Memory B cell (primary cell): ENCODE results near the gene SCN2B.

ENCODE experiments used
- ATAC-seq: fragments of 150-1000 bp; cut with Tn5 transposase; 2 replicates; pipeline ENCODE4 v1.10.0; 2021; ENCODE audit warnings: low read depth, mild to moderate bottlenecking, moderate library complexity
- DNase-seq, 2 donors: peaks; one replicate each; pipeline ENCODE4 v3.0.0; 2022; ENCODE audit warnings: low spot score in 2 of 2
- H3K27ac Mint-ChIP-seq: one replicate; pipeline ENCODE4 v1.8.0; 2022; ENCODE audit warnings: mild to moderate bottlenecking, moderate library complexity, mixed read lengths
- H3K27me3 Mint-ChIP-seq: one replicate; pipeline ENCODE4 v1.8.0; 2022; ENCODE audit warnings: mixed read lengths
- H3K36me3 Mint-ChIP-seq: one replicate; pipeline ENCODE4 v1.8.0; 2022; ENCODE audit warnings: mild to moderate bottlenecking, mixed read lengths
- H3K4me1 Mint-ChIP-seq: one replicate; pipeline ENCODE4 v1.8.0; 2022; ENCODE audit warnings: mixed read lengths
- H3K4me3 Mint-ChIP-seq: one replicate; pipeline ENCODE4 v1.8.0; 2022; ENCODE audit warnings: mild to moderate bottlenecking, moderate library complexity, mixed read lengths
- H3K9me3 Mint-ChIP-seq: one replicate; pipeline ENCODE4 v1.8.0; 2022; ENCODE audit warnings: mixed read lengths

Gene SCN2B

DNA sequence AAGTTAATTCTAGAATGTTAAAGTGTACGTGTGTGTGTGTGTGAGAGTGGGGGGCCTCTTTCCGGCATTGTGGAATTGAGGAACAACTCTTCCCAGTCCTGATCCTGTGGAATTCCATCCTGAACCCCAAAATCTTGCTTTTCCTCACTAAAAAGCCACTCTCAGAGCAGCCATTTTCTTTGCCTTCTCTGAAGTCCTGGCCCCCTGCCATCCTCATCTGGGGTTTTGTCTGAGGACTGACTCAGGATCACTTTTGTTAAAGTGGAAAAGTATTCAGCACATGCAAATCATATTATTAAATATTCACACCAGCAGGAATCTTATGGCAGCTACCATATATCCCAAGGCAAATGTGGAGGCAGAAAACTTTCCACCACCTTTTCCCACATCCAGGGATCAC is 27.6 kb downstream of the SCN2B start:
- H3K36me3 Mint-ChIP-seq, result no peaks in the 10 kb centered on the region
- H3K27ac Mint-ChIP-seq, result no peak overlapping the region
- no peak overlapping the region for H3K4me3 Mint-ChIP-seq
- H3K4me1 Mint-ChIP-seq, result peaks cover 5% of the 10 kb centered on the region
- no peaks in the 10 kb centered on the region for H3K9me3 Mint-ChIP-seq
- no peak for ATAC-seq
- DNase-seq, result no peak
- H3K27me3 Mint-ChIP-seq, result peaks cover 21% of the 10 kb centered on the region

DNA sequence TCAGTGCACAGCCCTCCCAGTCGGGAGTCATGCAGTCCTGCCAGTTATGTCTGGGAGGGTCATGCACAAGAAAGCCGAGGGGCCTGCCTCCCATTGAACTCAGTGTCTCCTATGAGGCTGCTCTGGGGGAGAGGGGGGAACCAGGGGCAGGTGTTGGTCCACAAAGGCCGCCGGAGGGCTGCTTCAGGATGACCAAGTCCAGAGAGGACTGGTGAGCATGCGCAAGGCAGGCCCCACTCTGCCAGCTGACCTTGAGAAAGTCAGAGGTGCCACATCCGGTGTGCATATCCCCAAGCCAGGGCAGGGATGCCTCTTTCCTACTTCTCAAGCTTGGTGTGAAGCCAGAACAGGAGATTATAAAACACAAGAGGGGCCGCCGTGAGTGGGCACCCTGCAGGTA is 28.2 kb downstream of the SCN2B start:
- no peaks in the 10 kb centered on the region for H3K9me3 Mint-ChIP-seq
- H3K27ac Mint-ChIP-seq, result no peak overlapping the region
- ATAC-seq (no peak), DNase-seq (no peak)
- no peak overlapping the region for H3K4me3 Mint-ChIP-seq
- no peaks in the 10 kb centered on the region for H3K4me1 Mint-ChIP-seq
- H3K36me3 Mint-ChIP-seq, result no peaks in the 10 kb centered on the region
- H3K27me3 Mint-ChIP-seq, result peaks cover 19% of the 10 kb centered on the region

DNA sequence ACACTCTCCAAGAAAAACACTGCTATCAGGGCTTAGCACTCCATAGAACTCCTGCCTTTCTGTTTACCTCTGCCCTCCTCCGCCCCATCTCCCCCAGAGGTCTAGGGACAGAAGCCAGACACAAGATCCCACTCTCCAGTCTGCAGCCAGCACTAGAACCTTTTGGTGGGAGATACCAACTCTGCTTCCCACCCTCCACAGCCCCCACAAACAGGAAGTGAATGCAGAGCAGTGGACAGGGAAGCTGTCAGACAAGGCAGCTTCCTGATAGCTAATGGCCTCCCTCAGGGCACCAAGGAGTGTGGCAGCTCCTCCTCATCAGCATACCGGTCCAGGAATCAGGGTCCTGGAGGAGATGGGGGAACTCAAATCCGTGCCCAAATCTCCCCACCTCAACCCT is 28.9 kb downstream of the SCN2B start:
- Mint-ChIP-seq H3K36me3 (no peaks in the 10 kb centered on the region), H3K4me1 (no peaks in the 10 kb centered on the region), H3K4me3 (no peak overlapping the region), H3K27ac (no peak overlapping the region), H3K9me3 (no peaks in the 10 kb centered on the region), H3K27me3 (peaks cover 22% of the 10 kb centered on the region)
- no peak for DNase-seq
- no peak for ATAC-seq

DNA sequence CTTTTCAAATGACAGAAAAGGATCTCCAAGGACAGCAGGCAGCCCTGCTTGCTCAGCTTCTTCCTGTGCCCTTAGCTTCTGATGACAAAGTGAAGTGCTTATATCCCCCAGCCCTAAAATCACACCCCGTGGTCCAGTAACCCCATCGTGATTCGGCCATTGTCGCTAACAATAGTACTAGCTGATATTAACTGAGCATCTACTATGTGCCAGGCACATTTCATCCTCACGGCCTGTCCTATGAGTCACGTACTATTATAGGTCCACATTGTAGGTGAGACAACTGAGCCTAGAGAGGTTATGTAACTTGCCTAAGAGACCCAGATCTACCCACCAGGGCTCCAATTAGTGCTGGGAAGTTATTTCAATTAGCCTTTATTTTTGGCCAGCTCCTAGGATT is 29.9 kb downstream of the SCN2B start:
- H3K27me3 Mint-ChIP-seq, result peaks cover 28% of the 10 kb centered on the region
- no peaks in the 10 kb centered on the region for H3K9me3 Mint-ChIP-seq
- ATAC-seq, result no peak
- H3K36me3 Mint-ChIP-seq, result no peaks in the 10 kb centered on the region
- DNase-seq, result no peak
- no peaks in the 10 kb centered on the region for H3K4me1 Mint-ChIP-seq
- H3K27ac Mint-ChIP-seq, result no peak overlapping the region
- H3K4me3 Mint-ChIP-seq, result peak overlapping the region; percentile 77

DNA sequence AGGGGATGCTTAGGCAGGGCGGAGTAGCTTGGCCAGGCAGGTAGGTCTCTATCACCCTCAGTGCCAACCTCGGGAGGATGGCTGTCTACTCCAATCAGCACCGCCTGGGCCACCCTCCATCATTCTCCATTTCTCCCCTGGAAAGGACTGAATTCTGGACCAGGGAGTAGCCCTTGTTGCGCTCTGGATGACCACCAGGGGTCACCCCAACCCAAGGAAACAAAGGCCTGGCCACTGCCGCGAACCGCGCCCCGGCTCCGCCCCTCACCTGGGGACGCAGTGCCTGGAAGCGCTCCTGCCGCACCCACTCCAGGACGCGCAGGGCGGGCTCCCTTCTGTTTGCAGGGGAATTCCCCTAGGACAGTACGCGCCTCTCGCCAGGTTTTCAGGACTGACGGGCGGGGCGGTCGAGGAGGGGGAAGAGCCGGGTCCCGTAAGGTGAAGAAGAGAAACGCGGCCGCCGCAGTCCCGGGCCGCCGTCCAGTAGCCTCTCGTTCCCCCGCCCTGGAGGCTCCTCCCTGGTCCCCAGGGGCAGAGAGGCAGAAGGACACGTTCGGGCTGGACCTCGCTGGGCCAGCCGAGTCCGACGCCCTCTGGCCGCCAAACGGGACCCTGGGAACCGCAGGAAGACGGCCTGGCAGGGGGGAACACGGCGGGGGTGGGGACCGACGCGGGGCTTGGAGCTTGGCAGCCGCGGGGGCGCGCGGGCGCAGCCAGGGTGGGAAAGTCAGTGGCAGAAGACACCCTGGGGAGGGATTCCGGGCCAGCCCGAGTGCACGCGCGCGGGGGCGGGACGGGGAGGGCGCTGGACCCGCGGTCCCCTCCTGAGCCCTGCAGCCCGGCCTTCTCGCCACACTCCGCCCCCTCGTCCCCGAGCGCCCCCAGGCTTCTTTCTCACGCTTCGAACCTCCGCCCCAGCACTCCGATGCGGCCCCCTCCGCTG is 30.9 kb downstream of the SCN2B start:
- Mint-ChIP-seq H3K4me1 (no peaks in the 10 kb centered on the region), H3K36me3 (no peaks in the 10 kb centered on the region), H3K27ac (no peak overlapping the region), H3K4me3 (peak overlapping the region; percentile 82), H3K27me3 (peaks cover 30% of the 10 kb centered on the region), H3K9me3 (no peaks in the 10 kb centered on the region)
- peak; percentile 90 for ATAC-seq
- DNase-seq, result peak; percentile 76 to 80

DNA sequence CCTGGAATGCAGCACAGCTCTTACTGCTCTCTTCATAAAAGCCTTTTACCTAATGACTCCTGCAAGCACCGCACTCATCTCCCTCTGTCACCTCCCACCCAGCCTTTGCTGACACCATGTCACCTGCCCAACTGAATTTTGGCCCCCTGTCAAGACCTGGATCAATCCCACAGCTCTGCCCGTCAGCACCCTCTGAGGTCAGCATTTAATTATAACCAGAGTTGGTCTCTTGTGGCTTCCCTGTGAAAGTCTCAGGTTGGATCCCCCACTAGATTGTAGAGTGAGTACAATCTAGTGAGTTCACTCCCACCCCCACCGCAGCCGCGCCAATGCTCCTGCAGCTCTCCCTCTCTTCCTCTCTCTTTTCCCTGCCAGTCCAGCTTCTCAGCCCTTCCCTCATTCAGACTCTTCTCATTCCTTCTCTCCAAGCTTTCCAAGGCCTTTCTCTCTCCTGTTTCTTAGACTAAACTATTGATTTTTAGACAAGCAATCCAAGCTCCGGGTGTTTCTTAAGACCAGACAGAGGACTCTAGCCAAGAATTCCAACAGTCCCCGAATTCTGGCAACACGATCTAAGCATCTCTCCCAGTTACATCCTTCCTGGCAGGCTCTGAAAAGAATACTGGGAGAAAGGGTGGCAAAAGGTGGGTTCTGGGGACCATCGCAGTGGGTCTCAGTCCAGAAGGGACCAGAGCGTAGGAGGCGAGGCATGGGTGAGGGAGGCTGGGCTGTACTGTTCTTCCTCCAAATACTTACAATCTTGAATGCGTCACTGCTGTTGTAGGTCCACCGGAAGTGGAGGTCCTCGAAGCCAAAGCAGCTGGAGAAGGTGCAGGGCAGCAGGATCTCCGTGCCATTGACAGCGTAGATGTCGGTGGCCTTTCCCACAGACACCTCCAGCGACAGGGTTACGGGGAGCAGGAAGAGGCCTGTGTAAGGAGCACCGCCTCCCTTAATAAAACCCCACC is 31.9 kb downstream of the SCN2B start:
- Mint-ChIP-seq H3K9me3 (no peaks in the 10 kb centered on the region), H3K27me3 (peaks cover 32% of the 10 kb centered on the region), H3K4me1 (no peaks in the 10 kb centered on the region), H3K36me3 (no peaks in the 10 kb centered on the region), H3K4me3 (peak overlapping the region; percentile 82), H3K27ac (no peak overlapping the region)
- DNase-seq (no peak), ATAC-seq (no peak)

DNA sequence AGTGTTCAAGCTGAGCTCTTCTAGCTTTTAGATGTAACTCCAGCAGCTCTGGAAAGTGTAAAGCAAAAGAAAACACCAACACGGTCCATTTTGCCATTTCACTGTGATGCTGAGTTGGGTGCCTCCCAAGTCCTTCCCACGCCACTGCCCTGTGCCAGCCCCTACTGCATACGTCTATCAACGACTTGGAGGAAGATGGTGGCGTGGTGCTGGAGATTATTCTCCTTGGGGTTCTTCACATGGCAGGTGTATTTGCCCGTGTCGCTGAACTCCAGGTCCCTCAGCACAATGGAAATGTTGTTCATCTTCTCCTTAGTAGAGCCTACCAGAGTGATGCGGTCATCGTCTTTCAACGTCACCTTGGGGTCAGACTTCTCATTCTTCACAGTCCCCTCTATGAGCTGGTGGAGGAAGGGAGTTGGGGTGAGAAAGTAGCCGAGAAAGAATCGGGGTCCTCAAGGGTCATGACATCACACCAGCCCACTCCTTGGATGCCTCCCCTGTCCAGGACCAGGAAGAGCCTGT is 32.7 kb downstream of the SCN2B start:
- H3K36me3 Mint-ChIP-seq, result no peaks in the 10 kb centered on the region
- peaks cover 37% of the 10 kb centered on the region for H3K27me3 Mint-ChIP-seq
- no peaks in the 10 kb centered on the region for H3K9me3 Mint-ChIP-seq
- H3K4me1 Mint-ChIP-seq, result no peaks in the 10 kb centered on the region
- no peak for ATAC-seq
- DNase-seq, result no peak
- H3K4me3 Mint-ChIP-seq, result no peak overlapping the region
- H3K27ac Mint-ChIP-seq, result no peak overlapping the region

DNA sequence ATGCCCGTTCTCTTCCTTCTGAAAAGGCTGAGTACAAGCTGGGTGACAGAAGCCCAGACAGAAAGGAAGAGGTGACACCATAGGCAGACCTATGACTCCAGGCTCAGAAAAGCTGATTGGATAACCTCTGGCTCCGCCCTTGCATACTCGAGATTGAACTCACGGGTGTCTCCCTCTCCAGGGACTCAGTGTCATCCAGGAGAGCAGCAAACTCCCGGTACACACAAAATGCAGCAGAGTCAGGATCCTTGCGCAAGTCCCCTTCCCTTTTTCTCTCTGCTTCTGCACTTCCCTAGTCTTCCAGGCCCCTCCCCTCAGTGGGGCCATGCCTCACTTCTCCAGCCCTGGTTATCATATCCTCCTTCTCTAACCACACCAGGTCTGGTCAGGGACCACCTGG is 33.6 kb downstream of the SCN2B start:
- no peaks in the 10 kb centered on the region for H3K36me3 Mint-ChIP-seq
- H3K9me3 Mint-ChIP-seq, result no peaks in the 10 kb centered on the region
- H3K4me1 Mint-ChIP-seq, result no peaks in the 10 kb centered on the region
- no peak overlapping the region for H3K27ac Mint-ChIP-seq
- H3K4me3 Mint-ChIP-seq, result no peak overlapping the region
- DNase-seq (no peak), ATAC-seq (no peak)
- peaks cover 38% of the 10 kb centered on the region for H3K27me3 Mint-ChIP-seq

DNA sequence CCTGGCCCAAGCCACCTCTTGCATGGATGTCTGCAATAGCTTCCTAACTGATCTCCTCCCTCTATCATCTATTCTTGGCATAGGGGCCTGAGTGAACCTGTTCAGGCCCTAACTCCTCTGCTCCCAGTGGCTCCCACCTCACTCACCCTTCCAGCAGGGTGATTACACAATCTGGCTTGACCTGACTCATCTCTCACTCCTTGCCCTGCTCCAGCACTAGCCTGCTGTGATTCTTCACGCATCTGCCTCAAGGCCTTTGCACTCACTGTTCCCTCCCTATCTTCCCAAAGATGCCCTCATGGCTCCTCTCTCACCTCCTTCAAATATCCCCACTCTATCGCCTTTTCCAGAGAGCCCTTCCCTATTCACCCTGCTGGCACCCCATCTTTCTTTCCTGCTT is 34.4 kb downstream of the SCN2B start:
- H3K36me3 Mint-ChIP-seq, result no peaks in the 10 kb centered on the region
- H3K27ac Mint-ChIP-seq, result no peak overlapping the region
- H3K4me3 Mint-ChIP-seq, result no peak overlapping the region
- H3K9me3 Mint-ChIP-seq, result no peaks in the 10 kb centered on the region
- H3K4me1 Mint-ChIP-seq, result no peaks in the 10 kb centered on the region
- DNase-seq (no peak), ATAC-seq (no peak)
- peaks cover 37% of the 10 kb centered on the region for H3K27me3 Mint-ChIP-seq

DNA sequence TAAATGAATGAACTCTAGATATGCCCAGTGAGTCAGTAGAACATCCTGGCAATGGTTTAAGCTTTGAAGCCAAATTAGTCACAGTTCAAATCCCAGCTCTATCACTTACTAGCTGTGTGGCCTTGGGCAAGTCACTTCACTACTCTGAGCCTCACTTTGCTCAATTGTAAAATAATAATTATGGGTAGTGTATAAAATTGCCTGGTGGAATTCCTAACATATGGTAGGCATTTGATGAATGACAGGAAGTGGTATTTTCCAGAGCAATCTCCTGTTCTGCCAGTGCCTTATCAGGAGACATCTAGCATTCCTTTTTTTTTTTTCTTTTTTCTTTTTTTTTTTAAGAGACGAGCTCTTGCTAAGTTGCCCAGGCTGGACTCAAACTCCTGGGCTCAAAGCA is 36.9 kb downstream of the SCN2B start:
- DNase-seq, result no peak
- no peak overlapping the region for H3K4me3 Mint-ChIP-seq
- H3K27ac Mint-ChIP-seq, result no peak overlapping the region
- H3K9me3 Mint-ChIP-seq, result no peaks in the 10 kb centered on the region
- no peaks in the 10 kb centered on the region for H3K4me1 Mint-ChIP-seq
- peaks cover 38% of the 10 kb centered on the region for H3K27me3 Mint-ChIP-seq
- H3K36me3 Mint-ChIP-seq, result no peaks in the 10 kb centered on the region
- no peak for ATAC-seq

DNA sequence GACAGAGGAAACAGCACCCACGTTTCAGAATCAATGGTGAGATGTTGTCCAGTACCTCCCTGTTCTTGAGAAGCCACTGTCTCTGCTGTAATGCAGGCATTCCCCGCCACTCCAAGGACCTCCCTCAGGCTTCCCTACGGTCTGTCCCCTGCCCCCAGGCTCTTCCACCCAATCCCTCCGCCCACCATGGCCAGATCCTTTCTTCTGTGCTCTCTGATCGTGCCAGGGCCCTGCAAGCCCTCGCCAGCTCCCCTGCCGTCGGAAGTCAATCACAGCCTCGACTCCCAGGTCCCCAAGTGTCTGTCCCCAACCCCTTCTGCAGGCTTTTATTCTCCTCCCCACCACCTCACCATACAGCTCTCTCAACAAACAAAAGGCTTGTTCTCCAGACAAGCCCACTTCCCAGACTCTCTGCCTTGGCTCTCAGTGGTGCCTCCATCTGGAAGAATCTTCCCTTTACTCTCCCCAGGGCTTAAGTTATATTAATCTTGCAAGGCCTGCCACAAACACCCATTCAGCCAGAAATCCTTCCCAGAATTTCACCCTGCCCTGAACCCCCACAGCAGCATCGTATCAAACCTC is 37.5 kb downstream of the SCN2B start:
- H3K27me3 Mint-ChIP-seq, result peaks cover 37% of the 10 kb centered on the region
- no peaks in the 10 kb centered on the region for H3K4me1 Mint-ChIP-seq
- no peak for DNase-seq

DNA sequence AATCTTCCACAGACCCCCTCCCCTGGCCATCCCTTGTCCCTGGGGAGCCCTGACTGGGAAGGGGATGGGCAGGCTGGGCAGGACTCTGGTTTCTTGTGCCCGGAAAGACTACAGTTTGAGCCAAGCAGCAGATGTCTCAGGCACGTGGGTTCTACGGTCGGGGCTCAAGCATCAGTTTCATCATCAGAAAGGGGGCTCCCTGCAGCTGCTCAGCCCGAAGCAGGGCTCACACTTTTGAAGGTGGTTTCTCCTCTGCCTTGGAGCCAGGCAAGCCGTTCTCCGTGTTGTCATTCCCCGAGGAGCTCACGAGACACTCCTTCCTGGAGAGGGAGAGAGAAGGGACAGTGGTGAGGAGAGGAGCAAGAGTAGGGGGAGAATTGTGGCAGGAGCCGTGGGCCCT is 39.6 kb downstream of the SCN2B start:
- DNase-seq, result no peak
- Mint-ChIP-seq H3K4me3 (no peak overlapping the region), H3K9me3 (no peaks in the 10 kb centered on the region), H3K4me1 (no peaks in the 10 kb centered on the region), H3K36me3 (no peaks in the 10 kb centered on the region), H3K27ac (no peak overlapping the region), H3K27me3 (peaks cover 26% of the 10 kb centered on the region)
- ATAC-seq, result no peak

More for the DNA sequence above, 37.5 kb downstream of the SCN2B start:
- Mint-ChIP-seq H3K4me3 (no peak overlapping the region), H3K9me3 (no peaks in the 10 kb centered on the region), H3K36me3 (no peaks in the 10 kb centered on the region), H3K27ac (no peak overlapping the region)
- ATAC-seq, result no peak

DNA sequence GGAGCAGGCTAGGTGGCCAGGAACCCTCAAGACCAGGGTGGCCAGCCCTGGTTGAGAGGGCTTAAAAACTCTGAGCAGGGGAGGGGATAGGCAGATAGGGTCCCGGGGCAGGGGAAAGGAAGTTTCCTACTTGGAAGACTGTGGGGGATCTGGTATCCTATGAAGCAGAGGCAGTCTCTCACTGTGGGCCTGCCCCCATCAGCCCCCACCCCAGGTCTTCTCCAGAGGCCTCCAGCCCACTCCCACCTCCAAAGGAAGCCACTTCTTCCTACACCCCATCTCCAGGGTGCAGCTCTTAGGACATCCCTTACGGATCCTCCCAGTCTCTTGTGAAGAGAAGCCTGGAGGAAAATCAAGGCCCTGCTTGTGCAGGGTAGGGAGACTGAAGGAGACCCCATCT is 40.1 kb downstream of the SCN2B start:
- Mint-ChIP-seq H3K4me3 (no peak overlapping the region), H3K36me3 (no peaks in the 10 kb centered on the region), H3K9me3 (no peaks in the 10 kb centered on the region), H3K27ac (no peak overlapping the region), H3K27me3 (peaks cover 26% of the 10 kb centered on the region), H3K4me1 (no peaks in the 10 kb centered on the region)
- DNase-seq, result no peak
- ATAC-seq, result no peak

DNA sequence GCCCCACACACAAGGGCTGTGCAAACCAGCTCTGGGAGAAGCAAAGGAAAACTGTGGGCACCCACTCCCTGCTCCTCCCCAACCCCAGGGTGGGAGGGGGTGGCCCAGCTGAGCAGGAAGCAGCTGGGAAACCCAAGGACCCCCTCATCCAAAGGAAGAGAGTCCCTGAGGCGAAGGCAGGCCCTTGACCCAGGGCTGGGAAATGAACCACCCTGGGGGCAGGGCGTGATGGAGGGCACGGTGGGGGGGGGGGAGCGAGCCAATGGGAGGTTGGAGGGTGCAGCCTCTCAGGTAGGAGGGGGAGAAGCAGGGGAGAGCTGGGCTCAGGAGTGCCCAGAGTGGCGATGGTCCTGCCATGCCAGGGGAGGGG is 40.7 kb downstream of the SCN2B start:
- H3K4me1 Mint-ChIP-seq, result no peaks in the 10 kb centered on the region
- H3K27ac Mint-ChIP-seq, result no peak overlapping the region
- no peak for ATAC-seq
- H3K4me3 Mint-ChIP-seq, result no peak overlapping the region
- no peaks in the 10 kb centered on the region for H3K9me3 Mint-ChIP-seq
- peaks cover 24% of the 10 kb centered on the region for H3K27me3 Mint-ChIP-seq
- DNase-seq, result no peak
- no peaks in the 10 kb centered on the region for H3K36me3 Mint-ChIP-seq
